Transverse colon (tissue), 4 donors: Measurements from ENCODE around the gene TRIP11. TPM values are rescaled to one million over a fixed set of nuclear protein-coding genes. Genes with fewer than 3 reads are reported as not detected.
"Not testable (repeated sequence)": the region's sequence is repeated elsewhere in the genome, so short reads cannot be mapped to it uniquely, and the experiment has no call there.

Source experiments
- DNase-seq: peaks from one replicate; pipeline ENCODE4 v3.0.0-alpha.2; 2019
- H3K27ac ChIP-seq, 4 donors: fragments of 200-600 bp; sonication (generic); 2 replicates each; pipeline ENCODE4 v1.5.1; 2016 to 2018; ENCODE audit warnings: inconsistent platforms in 4 of 4
- H3K27me3 ChIP-seq: fragments of 200-600 bp; sonication (generic); 2 replicates; pipeline ENCODE4 v1.5.1; 2017; ENCODE audit warnings: inconsistent platforms
- H3K36me3 ChIP-seq, 4 donors: fragments of 200-600 bp; sonication (generic); 2 replicates each; pipeline ENCODE4 v1.5.1; 2017 to 2019; ENCODE audit warnings: inconsistent platforms in 4 of 4
- H3K4me1 ChIP-seq, 4 donors: fragments of 200-600 bp; sonication (generic); 2 replicates each; pipeline ENCODE4 v1.5.1; 2017 to 2020; ENCODE audit warnings: inconsistent platforms in 4 of 4
- H3K4me3 ChIP-seq, 4 donors: fragments of 200-600 bp; sonication (generic); 1 replicate in 1 of 4; 2 replicates in 3 of 4; pipeline versions ENCODE4 v1.5.1 to v1.6.1; 2017 to 2019; ENCODE audit warnings: inconsistent platforms in 4 of 4
- H3K9me3 ChIP-seq, 2 donors: fragments of 200-600 bp; sonication (generic); 2 replicates each; pipeline ENCODE4 v1.5.1; 2017 to 2019; ENCODE audit warnings: inconsistent platforms in 2 of 2
- EP300 ChIP-seq: sonication (generic); formaldehyde crosslinking; IDR thresholded peaks from one replicate; pipeline ENCODE4 v1.6.1; 2017; ENCODE audit warnings: antibody characterized with exemption, low read depth
- POLR2A ChIP-seq: fragments of 450-650 bp; IDR thresholded peaks from one replicate; pipeline ENCODE4 v1.6.1; 2016; ENCODE audit warnings: antibody characterized with exemption, mild to moderate bottlenecking, moderate library complexity
- POLR2AphosphoS5 ChIP-seq, 3 donors: sonication (generic); formaldehyde crosslinking; IDR thresholded peaks; one replicate each; pipeline ENCODE4 v1.6.1; 2016; ENCODE audit warnings: antibody characterized with exemption in 3 of 3
- WGBS, 2 donors: methylation state at CpG; one replicate each; pipeline ENCODE4 v1.1.5; 2018; ENCODE audit warnings: low coverage in 1 of 2; 5-methylcytosine and 5-hydroxymethylcytosine counted together
- in situ Hi-C, 4 donors: fragments of 200-750 bp; cut with MboI; loops; one replicate each; pipeline versions ENCODE4 v1.15.0 to v1.15.1; 2017; ENCODE audit warnings: low sequenced_read_pairs in 3 of 4, low pct_ligation_motif_present in 1 of 4, low pct_unique_long_range_greater_than_20kb in 1 of 4
- intact Hi-C: fragments of 100-400 bp; cut with DNase I; formaldehyde crosslinking; loops from one replicate; pipeline ENCODE4 v1.15.1; 2023; ENCODE audit warnings: low total_unique reads
- total RNA-seq, 4 donors: library from RNA; depleted of rRNA; stranded (reverse); fragments of >200 nt; gene quantifications; one replicate each; pipeline ENCODE4 v1.1.0, GENCODE V29; 2016
- TF ChIP-seq, protein P1 (sequence below), 5 experiments: fragments of 200-600 bp in 3 of 5; fragments of 450-650 bp in 2 of 5; sonication (generic) in 3 of 5; IDR thresholded peaks; 1 replicate in 2 of 5; 2 replicates in 3 of 5; pipeline ENCODE4 v1.5.1; 2016 to 2017; ENCODE audit warnings: antibody characterized with exemption in 5 of 5, inconsistent platforms in 3 of 5, mild to moderate bottlenecking in 2 of 5, moderate library complexity in 1 of 5

The TRIP11 gene
- total RNA-seq, 4 donors from 2014 or later, result 14.2 to 45.6 (median 34.1) TPM

DNA sequence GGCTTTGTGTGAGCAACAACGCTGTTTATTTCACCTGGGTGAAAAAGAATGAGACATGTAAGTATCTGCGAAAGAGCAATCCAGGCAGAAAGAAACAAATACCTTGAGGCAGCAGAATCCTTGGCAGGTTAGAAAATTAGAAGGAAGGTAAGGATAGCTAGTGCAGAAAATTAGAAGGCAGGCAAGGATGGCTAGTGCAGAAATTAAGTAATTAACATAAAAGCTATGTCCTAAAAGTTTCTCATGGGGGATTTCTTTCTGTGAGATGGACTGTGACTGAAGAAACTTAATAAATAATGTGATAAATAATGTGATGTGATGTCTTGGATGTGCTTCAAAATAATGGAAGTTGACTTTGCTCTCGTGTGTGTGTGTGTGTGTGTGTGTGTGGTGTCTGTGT, 9.9 kb upstream of the TRIP11 start:
- Histone ChIP-seq H3K4me3 (no peak overlapping the region), H3K27ac (no peak overlapping the region), H3K4me1 (no peaks in the 10 kb centered on the region), H3K9me3 (peaks cover 4 to 9% of the 10 kb centered on the region in 2 donors), H3K27me3 (no peaks in the 10 kb centered on the region), H3K36me3 (no peaks in the 10 kb centered on the region)
- intact Hi-C loops, result no loop called here
- in situ Hi-C loops, result no loop called here
- DNase-seq, result no peak
- TF ChIP-seq POLR2AphosphoS5 (IDR thresholded peaks at IDR 0.05) (no peak), EP300 (no peak), POLR2A (no peak)
- TF ChIP-seq, protein P1, sequence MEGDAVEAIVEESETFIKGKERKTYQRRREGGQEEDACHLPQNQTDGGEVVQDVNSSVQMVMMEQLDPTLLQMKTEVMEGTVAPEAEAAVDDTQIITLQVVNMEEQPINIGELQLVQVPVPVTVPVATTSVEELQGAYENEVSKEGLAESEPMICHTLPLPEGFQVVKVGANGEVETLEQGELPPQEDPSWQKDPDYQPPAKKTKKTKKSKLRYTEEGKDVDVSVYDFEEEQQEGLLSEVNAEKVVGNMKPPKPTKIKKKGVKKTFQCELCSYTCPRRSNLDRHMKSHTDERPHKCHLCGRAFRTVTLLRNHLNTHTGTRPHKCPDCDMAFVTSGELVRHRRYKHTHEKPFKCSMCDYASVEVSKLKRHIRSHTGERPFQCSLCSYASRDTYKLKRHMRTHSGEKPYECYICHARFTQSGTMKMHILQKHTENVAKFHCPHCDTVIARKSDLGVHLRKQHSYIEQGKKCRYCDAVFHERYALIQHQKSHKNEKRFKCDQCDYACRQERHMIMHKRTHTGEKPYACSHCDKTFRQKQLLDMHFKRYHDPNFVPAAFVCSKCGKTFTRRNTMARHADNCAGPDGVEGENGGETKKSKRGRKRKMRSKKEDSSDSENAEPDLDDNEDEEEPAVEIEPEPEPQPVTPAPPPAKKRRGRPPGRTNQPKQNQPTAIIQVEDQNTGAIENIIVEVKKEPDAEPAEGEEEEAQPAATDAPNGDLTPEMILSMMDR (IDR thresholded peaks at IDR 0.05), result no peak
- 77 to 85% methylated on average over 3 of the region's 3 CpGs for WGBS, 2 donors

DNA sequence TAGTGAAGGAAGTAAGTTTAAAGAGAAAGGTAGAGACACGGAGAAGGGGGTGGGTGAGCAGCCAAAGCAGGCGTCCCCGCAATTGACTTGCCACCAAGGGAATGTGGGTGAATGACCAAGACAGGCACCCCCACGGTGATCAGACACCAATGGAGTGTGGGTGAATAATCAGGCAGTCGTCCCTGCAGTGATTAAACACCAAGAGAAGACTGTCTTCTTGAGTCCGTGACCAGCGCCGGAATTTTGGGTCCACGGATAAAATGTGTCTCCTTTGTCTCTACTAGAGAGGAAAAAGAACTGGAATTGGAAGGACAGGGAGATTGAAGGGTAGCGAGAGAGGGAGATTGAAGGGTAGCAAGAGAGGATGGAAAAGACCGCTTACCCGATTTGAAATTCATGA, 9.4 kb upstream of the TRIP11 start:
- 96 to 97% methylated on average over 12 of the region's 12 CpGs for WGBS, 2 donors
- in situ Hi-C loops, result not testable (repeated sequence)

DNA sequence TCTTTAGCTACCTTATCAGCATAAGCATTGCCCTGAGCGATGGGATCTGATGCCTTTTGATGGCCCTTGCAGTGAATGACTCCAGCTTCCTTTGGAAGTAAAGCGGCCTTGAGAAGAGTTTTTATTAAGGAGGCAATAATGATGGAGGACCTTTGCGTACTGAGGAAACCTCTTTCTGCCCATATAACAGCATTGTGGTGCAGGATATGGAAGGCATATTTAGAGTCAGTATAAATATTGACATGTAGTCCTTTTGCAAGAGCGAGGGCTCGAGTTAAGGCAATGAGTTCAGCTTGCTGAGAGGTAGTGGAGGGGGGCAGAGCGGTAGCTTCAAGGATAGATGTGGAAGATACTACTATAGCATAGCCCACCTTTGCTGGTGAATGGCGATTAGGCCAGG, 6.0 kb upstream of the TRIP11 start:
- H3K9me3 ChIP-seq, intact Hi-C loops, H3K27me3 ChIP-seq, H3K36me3 ChIP-seq, H3K4me1 ChIP-seq, H3K4me3 ChIP-seq, in situ Hi-C loops, DNase-seq, H3K27ac ChIP-seq: not testable (repeated sequence)
- WGBS, 2 donors, result 88 to 96% methylated on average over 7 of the region's 7 CpGs

More for the DNA sequence above, 9.4 kb upstream of the TRIP11 start:
- H3K27me3 ChIP-seq, H3K4me1 ChIP-seq, H3K4me3 ChIP-seq, H3K9me3 ChIP-seq, DNase-seq, H3K27ac ChIP-seq, H3K36me3 ChIP-seq, intact Hi-C loops: not testable (repeated sequence)

DNA sequence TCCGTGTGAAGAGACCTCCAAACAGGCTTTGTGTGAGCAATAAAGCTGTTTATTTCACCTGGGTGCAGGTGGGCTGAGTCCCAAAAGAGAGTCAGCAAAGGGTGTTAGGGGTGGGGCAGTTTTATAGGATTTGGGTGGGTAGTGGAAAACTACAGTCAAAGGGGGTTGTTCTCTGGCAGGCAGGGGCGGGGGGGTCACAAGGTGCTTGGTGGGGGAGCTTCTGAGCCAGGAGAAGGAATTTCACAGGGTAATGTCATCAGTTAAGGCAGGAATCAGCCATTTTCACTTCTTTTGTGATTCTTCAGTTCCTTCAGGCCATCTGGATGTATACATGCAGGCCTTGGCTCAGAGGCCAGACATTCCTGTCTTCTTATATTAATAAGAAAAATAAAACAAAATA, 1.9 kb upstream of the TRIP11 start:
- 81% methylated on average over 2 of the region's 2 CpGs; no CpG with 5 or more reads in 1 of the 2 donors for WGBS, 2 donors
- H3K9me3 ChIP-seq, H3K27ac ChIP-seq, intact Hi-C loops, in situ Hi-C loops, DNase-seq, H3K4me3 ChIP-seq, H3K36me3 ChIP-seq, H3K27me3 ChIP-seq: not testable (repeated sequence)
- peaks cover 9 to 32% (median 27%) of the 10 kb centered on the region in 4 donors for H3K4me1 ChIP-seq

DNA sequence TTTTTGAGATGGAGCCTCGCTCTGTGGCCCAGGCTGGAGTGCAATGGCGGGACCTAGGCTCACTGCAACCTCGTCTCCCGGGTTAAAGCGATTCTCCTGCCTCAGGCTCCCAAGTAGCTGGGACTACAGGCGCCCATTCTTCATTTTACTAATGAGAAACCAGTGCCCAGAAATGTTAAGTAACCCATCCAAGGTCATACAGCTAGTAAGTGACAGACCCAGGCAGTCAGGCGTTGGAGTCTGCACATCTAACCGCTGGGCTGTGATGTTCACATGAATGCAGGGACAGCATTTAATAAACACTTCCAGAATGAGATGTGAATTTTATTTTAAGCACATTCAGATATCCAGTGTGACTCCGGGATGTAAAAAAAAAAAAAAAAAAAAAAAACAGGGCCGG, 1.3 kb upstream of the TRIP11 start:
- in situ Hi-C loops, result no loop called here

More for the DNA sequence above, 1.3 kb upstream of the TRIP11 start:
- 92 to 100% methylated on average over 2 to 10 of the region's 10 CpGs for WGBS, 2 donors
- Histone ChIP-seq H3K27me3 (no peaks in the 10 kb centered on the region), H3K27ac (peak overlapping the region; percentile 94 to 98 (median 97)), H3K9me3 (peaks cover 4 to 5% of the 10 kb centered on the region in 2 donors), H3K36me3 (no peaks in the 10 kb centered on the region), H3K4me3 (peak overlapping the region in 3 of 4 donors; percentile 67 to 93 (median 89)), H3K4me1 (peaks cover 9 to 38% (median 28%) of the 10 kb centered on the region in 4 donors)
- intact Hi-C loops, result no loop called here
- no peak for DNase-seq
- TF ChIP-seq POLR2A (no peak), POLR2AphosphoS5 (IDR thresholded peaks at IDR 0.05) (no peak), EP300 (no peak)
- TF ChIP-seq, protein P1 (IDR thresholded peaks at IDR 0.05), result no peak
